OCI-LY1 (cell line): ENCODE measurements around the gene FRMD1.

Source experiments
- H2AFZ ChIP-seq: fragments of 200-600 bp; sonication (generic), shearing (Covaris generic); 2 replicates; pipeline ENCODE4 v1.6.0; 2014; ENCODE audit warnings: antibody characterized with exemption, mild to moderate bottlenecking, low read length
- H3F3A ChIP-seq: fragments of 200-600 bp; sonication (generic), shearing (Covaris generic); 2 replicates; pipeline ENCODE4 v1.6.0; 2014; ENCODE audit warnings: mild to moderate bottlenecking, antibody characterized with exemption, low read length, moderate library complexity; ENCODE audit not compliant: insufficient read depth
- H3K27ac ChIP-seq: fragments of 200-600 bp; sonication (generic); 2 replicates; pipeline ENCODE4 v1.5.1; 2014; ENCODE audit warnings: low read length, mixed run types, mild to moderate bottlenecking, low read depth; ENCODE audit not compliant: poor library complexity, severe bottlenecking
- H3K27me3 ChIP-seq: fragments of 200-600 bp; sonication (generic); 2 replicates; pipeline ENCODE4 v1.6.0; 2014; ENCODE audit warnings: antibody characterized with exemption, mild to moderate bottlenecking, low read length, moderate library complexity; ENCODE audit not compliant: insufficient read depth
- H3K36me3 ChIP-seq: fragments of 200-600 bp; sonication (generic); 2 replicates; pipeline ENCODE4 v1.6.1; 2014; ENCODE audit warnings: mild to moderate bottlenecking, antibody characterized with exemption, low read length, moderate library complexity, mixed read lengths; ENCODE audit not compliant: insufficient read depth
- H3K4me1 ChIP-seq: fragments of 200-600 bp; sonication (generic); 2 replicates; pipeline ENCODE4 v1.5.1; 2014; ENCODE audit warnings: mild to moderate bottlenecking, low read length, moderate library complexity; ENCODE audit not compliant: insufficient read depth, severe bottlenecking
- H3K4me2 ChIP-seq: fragments of 200-600 bp; sonication (generic), shearing (Covaris generic); 2 replicates; pipeline ENCODE4 v1.6.1; 2014; ENCODE audit warnings: low read length
- H3K4me3 ChIP-seq: fragments of 200-600 bp; sonication (generic); 2 replicates; pipeline ENCODE4 v1.5.1; 2014; ENCODE audit warnings: low read length, low read depth, mild to moderate bottlenecking, mixed read lengths; ENCODE audit not compliant: poor library complexity, severe bottlenecking
- H3K79me2 ChIP-seq: fragments of 200-600 bp; shearing (Covaris generic); 2 replicates; pipeline ENCODE4 v1.6.1; 2016; ENCODE audit warnings: mixed run types, low read length, mixed read lengths; ENCODE audit not compliant: insufficient read depth
- H3K9ac ChIP-seq: fragments of 200-600 bp; sonication (generic), shearing (Covaris generic); 2 replicates; pipeline ENCODE4 v1.6.1; 2014; ENCODE audit warnings: mild to moderate bottlenecking, low read length, mixed read lengths
- H3K9me2 ChIP-seq: fragments of 200-600 bp; sonication (generic), shearing (Covaris generic); 2 replicates; pipeline ENCODE4 v1.6.1; 2014; ENCODE audit warnings: low read depth, mild to moderate bottlenecking, low read length, mixed read lengths
- H3K9me3 ChIP-seq: fragments of 200-600 bp; shearing (Covaris generic); 2 replicates; pipeline ENCODE4 v1.6.1; 2014; ENCODE audit warnings: low read length, mixed read lengths
- H4K20me1 ChIP-seq: fragments of 200-600 bp; sonication (generic), shearing (Covaris generic); 2 replicates; pipeline ENCODE4 v1.6.0; 2016; ENCODE audit warnings: mild to moderate bottlenecking, low read length; ENCODE audit not compliant: insufficient read depth
- EZH2 ChIP-seq: fragments of 200-600 bp; sonication (generic), shearing (Covaris generic); IDR thresholded peaks from 2 replicates; pipeline ENCODE4 v1.8.0; 2017; ENCODE audit warnings: borderline replicate concordance, mixed run types, mild to moderate bottlenecking, antibody characterized with exemption, low read length, moderate library complexity, mixed read lengths
- TF ChIP-seq, protein P1 (sequence below): fragments of 200-600 bp; sonication (generic), shearing (Covaris generic); IDR thresholded peaks from 2 replicates; pipeline ENCODE4 v1.5.1; 2017; ENCODE audit warnings: mild to moderate bottlenecking, antibody characterized with exemption, low read length, moderate library complexity, mixed read lengths

Gene FRMD1

DNA sequence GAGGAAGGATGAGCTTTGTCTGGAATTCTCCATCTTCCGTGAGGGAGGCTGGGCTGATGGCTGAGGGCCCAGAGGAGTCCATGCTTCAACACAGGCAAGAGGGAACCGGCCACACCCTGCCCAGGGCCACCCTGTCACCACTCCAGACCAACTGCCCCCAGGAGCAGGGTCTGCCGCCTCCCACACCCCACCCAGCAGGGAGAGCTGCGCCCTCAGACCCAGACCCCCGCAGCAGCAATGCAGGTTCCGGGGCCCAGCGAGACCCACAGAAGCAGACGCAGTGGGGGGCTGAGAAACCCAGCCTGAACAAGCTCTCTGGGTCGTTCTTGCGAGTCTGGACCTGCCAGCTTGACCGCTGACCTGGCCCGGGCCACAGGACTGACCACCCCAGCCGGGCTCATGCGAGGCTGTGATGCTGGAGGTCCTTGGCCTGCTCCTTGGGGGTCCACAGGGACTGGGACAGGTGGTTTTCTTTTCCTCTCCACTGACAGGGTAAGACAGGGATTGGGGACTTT is 25.0 kb downstream of the FRMD1 start:
- H3K4me1 ChIP-seq: no peaks in the 10 kb centered on the region
- no peak overlapping the region for H3K27ac ChIP-seq
- TF ChIP-seq, protein P1, sequence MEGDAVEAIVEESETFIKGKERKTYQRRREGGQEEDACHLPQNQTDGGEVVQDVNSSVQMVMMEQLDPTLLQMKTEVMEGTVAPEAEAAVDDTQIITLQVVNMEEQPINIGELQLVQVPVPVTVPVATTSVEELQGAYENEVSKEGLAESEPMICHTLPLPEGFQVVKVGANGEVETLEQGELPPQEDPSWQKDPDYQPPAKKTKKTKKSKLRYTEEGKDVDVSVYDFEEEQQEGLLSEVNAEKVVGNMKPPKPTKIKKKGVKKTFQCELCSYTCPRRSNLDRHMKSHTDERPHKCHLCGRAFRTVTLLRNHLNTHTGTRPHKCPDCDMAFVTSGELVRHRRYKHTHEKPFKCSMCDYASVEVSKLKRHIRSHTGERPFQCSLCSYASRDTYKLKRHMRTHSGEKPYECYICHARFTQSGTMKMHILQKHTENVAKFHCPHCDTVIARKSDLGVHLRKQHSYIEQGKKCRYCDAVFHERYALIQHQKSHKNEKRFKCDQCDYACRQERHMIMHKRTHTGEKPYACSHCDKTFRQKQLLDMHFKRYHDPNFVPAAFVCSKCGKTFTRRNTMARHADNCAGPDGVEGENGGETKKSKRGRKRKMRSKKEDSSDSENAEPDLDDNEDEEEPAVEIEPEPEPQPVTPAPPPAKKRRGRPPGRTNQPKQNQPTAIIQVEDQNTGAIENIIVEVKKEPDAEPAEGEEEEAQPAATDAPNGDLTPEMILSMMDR: no peak
- TF ChIP-seq EZH2: no peak
- H3K9ac ChIP-seq: no peak overlapping the region
- H3K36me3 ChIP-seq: no peaks in the 10 kb centered on the region
- no peaks in the 10 kb centered on the region for H3F3A ChIP-seq
- H3K9me3 ChIP-seq: no peaks in the 10 kb centered on the region
- no peak overlapping the region for H3K4me3 ChIP-seq
- H3K4me2 ChIP-seq: no peak overlapping the region
- H3K27me3 ChIP-seq: no peaks in the 10 kb centered on the region
- H4K20me1 ChIP-seq: no peaks in the 10 kb centered on the region
- H3K9me2 ChIP-seq: no peaks in the 10 kb centered on the region
- no peaks in the 10 kb centered on the region for H3K79me2 ChIP-seq
- H2AFZ ChIP-seq: no peak overlapping the region

DNA sequence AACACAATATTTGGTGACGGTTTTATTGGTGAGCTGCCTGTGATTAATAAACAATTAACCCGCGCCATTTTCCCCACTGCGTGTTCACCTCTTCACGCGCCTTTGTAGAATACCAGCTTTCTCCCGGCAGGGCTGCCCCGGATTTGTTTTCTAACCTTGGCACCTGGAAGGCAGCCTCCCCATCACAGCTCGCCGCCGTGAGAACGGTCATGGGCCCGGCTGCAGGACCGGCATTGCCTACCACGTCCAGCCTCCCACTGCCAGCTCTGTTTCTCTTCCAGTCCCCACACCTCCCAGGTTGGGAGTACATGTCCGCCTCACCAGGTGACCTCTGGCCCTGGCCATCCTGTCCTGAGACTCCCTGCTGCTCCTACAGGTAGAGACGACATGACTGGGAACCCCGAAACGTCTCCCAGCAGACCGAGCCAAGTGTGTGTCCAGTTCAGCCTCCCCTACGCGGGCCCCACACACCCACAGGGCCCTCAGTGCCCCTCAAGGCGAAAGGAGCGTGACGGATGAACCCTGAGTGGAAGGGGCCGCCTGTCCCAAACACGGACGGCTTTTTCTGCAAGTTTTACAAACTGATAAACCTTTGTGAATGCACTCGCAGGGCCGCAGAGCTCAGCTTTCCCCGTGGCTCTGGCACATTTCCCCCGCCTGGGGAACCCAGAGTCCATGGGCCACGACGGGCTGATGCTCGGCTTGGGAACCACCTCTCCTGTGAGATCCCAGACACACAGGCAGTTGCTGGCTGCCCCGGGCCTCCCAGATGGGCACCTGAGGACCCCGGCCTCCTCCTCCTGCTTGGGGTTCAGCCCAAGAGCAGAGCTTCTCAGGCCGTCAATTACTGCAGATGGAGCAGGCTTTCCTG is 25.7 kb downstream of the FRMD1 start:
- no peaks in the 10 kb centered on the region for H3K36me3 ChIP-seq

DNA sequence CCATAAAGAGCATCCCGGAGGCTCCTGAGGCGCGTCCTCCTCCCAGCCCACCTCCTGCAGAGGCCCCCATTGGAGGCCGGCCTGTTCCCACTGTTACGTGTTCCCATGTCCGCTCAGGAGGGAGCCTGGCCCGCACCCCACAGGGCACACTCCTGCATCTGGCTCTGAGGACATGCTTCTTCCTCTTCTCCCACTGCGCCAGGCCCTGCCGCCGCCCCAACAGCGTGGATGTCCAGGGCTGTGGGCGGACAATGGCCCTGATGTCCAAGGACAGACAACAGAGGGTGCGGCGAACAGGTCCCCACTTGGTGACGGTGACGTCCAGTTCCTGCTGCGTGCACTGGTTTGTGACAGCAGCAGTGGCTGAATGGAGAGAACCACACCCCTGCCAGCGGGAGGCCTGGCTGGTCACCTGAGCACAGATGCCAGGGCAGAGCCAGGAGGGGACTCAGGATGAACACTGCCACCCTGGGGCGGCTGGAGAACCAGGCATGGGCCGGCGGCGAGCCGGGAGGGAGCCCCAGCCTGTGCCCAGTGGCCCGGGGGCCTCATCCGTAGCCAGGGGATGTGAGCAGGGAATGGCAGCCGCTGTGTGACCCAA is 26.6 kb downstream of the FRMD1 start:
- H3K4me1 ChIP-seq: no peaks in the 10 kb centered on the region
- no peaks in the 10 kb centered on the region for H3K9me2 ChIP-seq
- no peak overlapping the region for H3K9ac ChIP-seq
- H2AFZ ChIP-seq: no peak overlapping the region
- no peaks in the 10 kb centered on the region for H3K79me2 ChIP-seq
- no peaks in the 10 kb centered on the region for H3K9me3 ChIP-seq
- H3K27me3 ChIP-seq: no peaks in the 10 kb centered on the region; the same call in 1 of the 2 replicates
- TF ChIP-seq, protein P1: no peak
- TF ChIP-seq EZH2: no peak
- H3F3A ChIP-seq: no peaks in the 10 kb centered on the region
- H4K20me1 ChIP-seq: no peaks in the 10 kb centered on the region
- no peak overlapping the region for H3K4me2 ChIP-seq
- H3K27ac ChIP-seq: no peak overlapping the region
- H3K36me3 ChIP-seq: no peaks in the 10 kb centered on the region
- no peak overlapping the region for H3K4me3 ChIP-seq

More for the DNA sequence above, 25.7 kb downstream of the FRMD1 start:
- no peaks in the 10 kb centered on the region for H3K27me3 ChIP-seq
- no peak overlapping the region for H3K4me3 ChIP-seq
- no peaks in the 10 kb centered on the region for H3K79me2 ChIP-seq
- no peak for TF ChIP-seq EZH2
- TF ChIP-seq, protein P1: no peak
- H3K4me1 ChIP-seq: no peaks in the 10 kb centered on the region
- no peaks in the 10 kb centered on the region for H3F3A ChIP-seq
- no peak overlapping the region for H2AFZ ChIP-seq
- no peaks in the 10 kb centered on the region for H4K20me1 ChIP-seq
- no peak overlapping the region for H3K27ac ChIP-seq
- no peaks in the 10 kb centered on the region for H3K9me2 ChIP-seq
- no peak overlapping the region for H3K4me2 ChIP-seq
- no peaks in the 10 kb centered on the region for H3K9me3 ChIP-seq
- no peak overlapping the region for H3K9ac ChIP-seq
